Parathyroid adenoma (tissue), 2 donors: Measurements from ENCODE around the gene ZFHX3.

Source experiments
- H2AFZ ChIP-seq: fragments of 300-600 bp; sonication (generic); one replicate; pipeline ENCODE4 v1.7.0; 2017; ENCODE audit warnings: antibody characterized with exemption, mild to moderate bottlenecking
- H3K27ac ChIP-seq: fragments of 300-600 bp; sonication (generic); one replicate; pipeline ENCODE4 v1.7.0; 2017
- H3K27me3 ChIP-seq: fragments of 300-600 bp; sonication (generic); one replicate; pipeline ENCODE4 v1.7.0; 2017; ENCODE audit warnings: low read length; ENCODE audit not compliant: control insufficient read depth, insufficient read depth
- H3K36me3 ChIP-seq: fragments of 300-600 bp; sonication (generic); one replicate; pipeline ENCODE4 v1.7.0; 2017; ENCODE audit warnings: low read length; ENCODE audit not compliant: control insufficient read depth, insufficient read depth
- H3K4me1 ChIP-seq: fragments of 300-600 bp; sonication (generic); one replicate; pipeline ENCODE4 v1.7.0; 2017; ENCODE audit warnings: control low read depth
- H3K4me2 ChIP-seq: fragments of 300-600 bp; sonication (generic); one replicate; pipeline ENCODE4 v1.7.0; 2017; ENCODE audit warnings: low read length
- H3K4me3 ChIP-seq: fragments of 300-600 bp; sonication (generic); one replicate; pipeline ENCODE4 v1.7.0; 2017; ENCODE audit warnings: low read depth, low read length
- H3K79me2 ChIP-seq: fragments of 300-600 bp; sonication (generic); one replicate; pipeline ENCODE4 v1.7.0; 2017; ENCODE audit warnings: control low read depth
- H3K9ac ChIP-seq: fragments of 300-600 bp; sonication (generic); one replicate; pipeline ENCODE4 v1.7.0; 2017; ENCODE audit warnings: mild to moderate bottlenecking
- H3K9me3 ChIP-seq: fragments of 300-600 bp; sonication (generic); one replicate; pipeline ENCODE4 v1.7.0; 2017; ENCODE audit warnings: low read length; ENCODE audit not compliant: control insufficient read depth
- TF ChIP-seq, protein P1 (sequence below): fragments of 300-600 bp; sonication (generic); IDR thresholded peaks from one replicate; pipeline ENCODE4 v1.7.0; 2017; ENCODE audit warnings: antibody characterized with exemption, mild to moderate bottlenecking
- donor health status: primary hyperparathyroidism.

ZFHX3 gene

DNA sequence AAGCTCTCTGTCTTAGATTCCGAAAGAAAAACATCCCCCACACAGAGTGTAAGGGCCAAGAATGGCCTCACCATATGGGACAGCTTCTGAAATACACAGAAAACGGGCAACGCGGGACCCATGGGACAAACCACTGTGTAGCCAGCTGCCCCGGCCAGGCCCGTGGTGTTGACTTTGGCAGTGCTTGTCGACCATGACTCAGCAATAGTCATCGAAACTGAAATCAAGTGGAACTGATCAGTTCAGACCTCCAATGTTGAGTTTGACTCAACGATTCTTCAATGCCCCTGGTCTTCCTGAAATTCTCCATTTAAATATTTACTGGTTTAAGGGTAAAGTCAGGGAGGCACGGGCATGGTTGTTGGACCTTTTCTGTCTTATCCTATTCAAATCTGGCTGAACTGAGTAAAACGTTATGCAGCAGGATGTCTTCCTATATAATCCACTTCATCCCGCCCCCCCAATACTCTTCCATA lies 27.5 kb downstream of the ZFHX3 start:
- TF ChIP-seq, protein P1, sequence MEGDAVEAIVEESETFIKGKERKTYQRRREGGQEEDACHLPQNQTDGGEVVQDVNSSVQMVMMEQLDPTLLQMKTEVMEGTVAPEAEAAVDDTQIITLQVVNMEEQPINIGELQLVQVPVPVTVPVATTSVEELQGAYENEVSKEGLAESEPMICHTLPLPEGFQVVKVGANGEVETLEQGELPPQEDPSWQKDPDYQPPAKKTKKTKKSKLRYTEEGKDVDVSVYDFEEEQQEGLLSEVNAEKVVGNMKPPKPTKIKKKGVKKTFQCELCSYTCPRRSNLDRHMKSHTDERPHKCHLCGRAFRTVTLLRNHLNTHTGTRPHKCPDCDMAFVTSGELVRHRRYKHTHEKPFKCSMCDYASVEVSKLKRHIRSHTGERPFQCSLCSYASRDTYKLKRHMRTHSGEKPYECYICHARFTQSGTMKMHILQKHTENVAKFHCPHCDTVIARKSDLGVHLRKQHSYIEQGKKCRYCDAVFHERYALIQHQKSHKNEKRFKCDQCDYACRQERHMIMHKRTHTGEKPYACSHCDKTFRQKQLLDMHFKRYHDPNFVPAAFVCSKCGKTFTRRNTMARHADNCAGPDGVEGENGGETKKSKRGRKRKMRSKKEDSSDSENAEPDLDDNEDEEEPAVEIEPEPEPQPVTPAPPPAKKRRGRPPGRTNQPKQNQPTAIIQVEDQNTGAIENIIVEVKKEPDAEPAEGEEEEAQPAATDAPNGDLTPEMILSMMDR, result no peak
- peak overlapping the region; percentile 80 for H3K27ac ChIP-seq
- no peaks in the 10 kb centered on the region for H3K9me3 ChIP-seq
- H3K4me3 ChIP-seq, result no peak overlapping the region
- peaks cover 73% of the 10 kb centered on the region for H3K79me2 ChIP-seq
- H2AFZ ChIP-seq, result peak overlapping the region; percentile 10
- no peaks in the 10 kb centered on the region for H3K36me3 ChIP-seq
- H3K9ac ChIP-seq, result no peak overlapping the region
- H3K27me3 ChIP-seq, result no peaks in the 10 kb centered on the region
- H3K4me2 ChIP-seq, result no peak overlapping the region
- H3K4me1 ChIP-seq, result peaks cover 61% of the 10 kb centered on the region

DNA sequence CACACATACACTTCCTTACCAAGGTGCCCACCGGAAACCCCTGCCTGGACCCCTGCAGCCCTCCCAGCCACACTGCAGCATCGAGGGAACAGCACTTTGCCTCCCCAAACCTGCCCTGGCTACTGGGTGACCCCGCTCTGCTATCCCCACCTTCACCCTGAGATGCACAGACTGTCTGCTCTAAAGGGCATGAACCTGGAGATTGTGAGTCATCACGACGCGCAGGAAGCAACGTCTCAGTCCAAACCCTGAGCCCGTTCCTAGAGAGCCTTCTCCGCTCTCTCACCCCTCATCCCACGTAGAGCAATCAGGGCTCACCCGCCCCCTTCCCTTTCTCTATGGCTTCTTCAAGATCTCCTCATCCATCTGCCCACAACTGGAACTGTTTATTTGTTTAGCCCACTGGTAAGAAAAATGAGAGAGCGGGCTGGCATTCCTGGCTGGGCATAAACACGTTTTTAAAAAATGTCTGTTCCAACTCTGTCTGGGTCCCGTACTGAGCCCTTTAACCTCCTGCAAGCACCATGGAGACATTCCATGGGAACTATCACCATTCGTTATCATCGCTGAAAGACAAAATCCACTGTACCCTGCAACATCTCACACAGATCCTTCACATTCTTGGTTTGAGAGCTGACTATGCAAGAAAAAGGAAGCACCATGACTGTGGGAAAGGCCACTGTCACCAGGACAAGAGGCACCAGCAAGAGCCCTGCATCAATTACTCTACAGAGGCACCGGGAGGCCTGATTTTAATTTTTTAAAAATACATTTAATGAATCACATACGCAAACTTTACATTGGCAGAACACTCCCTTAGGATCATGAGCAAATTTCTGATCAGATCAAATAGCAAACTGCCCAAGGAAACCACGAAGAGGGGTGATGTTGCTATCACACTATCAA lies 28.2 kb downstream of the ZFHX3 start:
- Histone ChIP-seq H2AFZ (peak overlapping the region; percentile 51), H3K9ac (no peak overlapping the region), H3K9me3 (no peaks in the 10 kb centered on the region), H3K79me2 (peaks cover 74% of the 10 kb centered on the region), H3K27ac (peak overlapping the region; percentile 80), H3K27me3 (no peaks in the 10 kb centered on the region), H3K4me3 (no peak overlapping the region), H3K4me2 (peak overlapping the region; percentile 53), H3K4me1 (peaks cover 54% of the 10 kb centered on the region), H3K36me3 (no peaks in the 10 kb centered on the region)
- TF ChIP-seq, protein P1, result no peak

DNA sequence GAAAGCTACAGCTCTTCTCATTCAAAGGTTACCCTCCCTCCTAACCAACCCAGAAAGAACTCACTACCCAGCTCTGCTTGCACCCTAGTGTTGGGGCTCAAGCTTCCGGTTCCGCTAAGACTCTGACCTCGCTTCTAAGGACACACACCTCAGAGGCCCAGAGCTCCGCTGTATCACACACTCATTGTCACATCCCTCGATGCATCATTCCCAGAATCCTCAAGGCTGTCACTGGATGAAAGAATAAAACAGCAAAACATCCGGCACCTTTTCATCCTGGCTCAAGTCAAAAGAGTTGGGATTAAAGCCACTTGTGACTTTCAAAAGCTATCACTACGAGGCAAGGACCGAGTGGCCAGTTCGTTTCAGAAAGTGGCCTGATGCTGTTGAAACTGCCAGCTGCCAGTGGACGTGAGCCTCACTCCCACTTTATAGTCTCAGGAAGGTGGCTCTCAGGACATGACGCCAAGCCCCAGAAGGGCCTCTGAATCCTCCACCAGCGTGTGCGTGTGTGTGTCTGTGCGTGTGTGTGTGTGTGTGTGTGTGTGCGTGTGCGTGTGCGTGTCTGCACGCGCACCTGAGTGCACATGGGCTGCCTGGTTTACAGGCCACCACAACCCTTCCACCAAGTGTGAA lies 29.0 kb downstream of the ZFHX3 start:
- peak overlapping the region; percentile 80 for H3K27ac ChIP-seq
- no peak overlapping the region for H3K4me3 ChIP-seq
- H3K4me1 ChIP-seq, result peaks cover 49% of the 10 kb centered on the region
- H3K79me2 ChIP-seq, result peaks cover 74% of the 10 kb centered on the region
- no peaks in the 10 kb centered on the region for H3K36me3 ChIP-seq
- peak overlapping the region; percentile 39 for H2AFZ ChIP-seq
- H3K27me3 ChIP-seq, result no peaks in the 10 kb centered on the region
- no peaks in the 10 kb centered on the region for H3K9me3 ChIP-seq
- TF ChIP-seq, protein P1, result no peak
- H3K9ac ChIP-seq, result no peak overlapping the region
- H3K4me2 ChIP-seq, result no peak overlapping the region

DNA sequence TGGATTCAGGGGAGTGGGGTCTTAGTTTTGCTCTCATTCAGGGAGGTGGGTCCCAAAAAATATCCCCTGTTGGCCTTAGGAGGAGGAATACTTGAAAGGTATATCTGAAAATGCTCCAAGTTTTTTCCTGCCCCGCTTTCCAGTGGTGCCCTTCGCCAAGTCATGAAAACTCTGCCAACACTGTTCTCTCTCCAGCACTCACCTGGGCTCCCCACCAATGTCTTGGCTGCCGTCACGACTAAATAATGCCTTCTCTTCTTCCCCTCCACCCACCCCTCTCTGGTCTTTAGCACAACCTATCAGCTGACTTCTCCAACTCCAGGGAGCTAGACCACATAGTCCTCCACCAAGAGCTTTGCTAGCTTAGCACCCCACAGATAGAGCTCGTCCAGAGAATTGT lies 30.6 kb downstream of the ZFHX3 start:
- H3K36me3 ChIP-seq, result no peaks in the 10 kb centered on the region
- peaks cover 77% of the 10 kb centered on the region for H3K79me2 ChIP-seq
- no peak overlapping the region for H3K27ac ChIP-seq
- H3K9me3 ChIP-seq, result no peaks in the 10 kb centered on the region
- no peak overlapping the region for H2AFZ ChIP-seq
- H3K9ac ChIP-seq, result no peak overlapping the region
- no peak overlapping the region for H3K4me3 ChIP-seq
- TF ChIP-seq, protein P1, result no peak
- H3K27me3 ChIP-seq, result no peaks in the 10 kb centered on the region
- no peak overlapping the region for H3K4me2 ChIP-seq
- H3K4me1 ChIP-seq, result peaks cover 48% of the 10 kb centered on the region
